ENCODE data around the gene MAPK1IP1L.
"Not testable (repeated sequence)": the region's sequence is repeated elsewhere in the genome, so short reads cannot be mapped to it uniquely, and the experiment has no call there.

Gene MAPK1IP1L

DNA sequence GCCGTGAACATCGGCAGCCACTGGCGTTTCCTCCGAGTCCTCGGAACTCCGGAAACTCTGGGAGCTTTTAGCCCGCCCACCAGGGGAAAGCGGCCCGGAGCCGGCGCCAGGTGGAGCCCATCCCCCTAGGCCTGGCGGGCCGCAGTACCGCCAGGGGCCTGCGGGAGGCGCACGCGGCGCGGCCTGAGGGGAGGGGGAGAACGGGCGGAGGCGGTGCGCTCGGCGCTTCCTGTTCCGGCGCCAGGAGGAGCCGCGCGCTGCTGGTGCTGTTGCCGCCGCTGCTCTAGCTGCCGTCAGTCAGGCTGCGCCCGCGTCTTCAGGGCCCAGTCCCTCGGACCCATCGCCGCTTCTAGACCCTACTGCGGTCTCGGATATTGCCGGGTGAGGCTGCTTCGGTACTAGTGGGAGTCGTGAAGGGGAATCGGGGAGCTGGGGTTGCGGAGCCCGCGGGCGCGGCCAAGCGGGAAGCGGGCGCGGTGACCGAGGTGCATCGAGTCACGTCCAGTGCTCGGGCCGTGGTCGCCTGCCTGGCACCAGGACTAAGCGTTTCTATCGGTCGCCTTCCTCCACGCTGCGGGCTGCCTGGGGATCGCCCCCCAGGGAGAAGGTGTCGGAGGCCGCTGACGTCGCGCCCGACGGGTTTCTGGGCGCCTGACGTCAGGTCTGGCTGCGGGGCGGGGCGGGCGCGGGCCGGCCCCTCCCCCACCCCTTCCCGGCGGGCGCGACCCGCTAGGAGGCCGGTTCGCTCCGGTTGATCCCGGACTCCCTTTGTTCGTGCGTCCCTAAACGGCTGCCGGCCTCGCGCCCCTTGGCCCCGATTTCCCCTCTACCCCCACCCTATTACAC, at the start of gene MAPK1IP1L:
TSS of gene MAPK1IP1L (plus strand) at position 225 of the 846 bp plus-strand sequence. CDS start 10,037 bp downstream, outside the sequence.
- DNase-seq (ENCODE audit: low spot score) = peak; percentile 92

DNA sequence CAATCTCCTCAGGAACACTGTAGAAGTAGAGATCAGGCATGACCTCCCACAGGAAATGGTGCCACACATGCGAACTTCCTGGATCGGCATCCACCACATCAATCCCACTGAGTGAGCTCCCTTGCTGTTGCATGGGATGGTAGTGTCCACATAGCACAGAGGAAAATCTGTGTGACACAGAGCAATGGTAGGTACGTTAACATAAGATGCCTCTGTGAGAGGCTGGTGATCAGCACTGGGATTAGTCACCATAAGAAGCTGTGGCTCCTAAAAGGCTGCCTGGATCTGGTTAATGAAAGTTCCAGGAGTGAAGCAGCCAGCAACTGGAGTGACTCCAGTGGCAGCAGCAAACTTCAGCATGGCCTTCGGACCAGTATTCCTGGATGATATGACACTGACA, 46.4 kb upstream of the MAPK1IP1L start:
- no peak for DNase-seq (ENCODE audit: low spot score)

DNA sequence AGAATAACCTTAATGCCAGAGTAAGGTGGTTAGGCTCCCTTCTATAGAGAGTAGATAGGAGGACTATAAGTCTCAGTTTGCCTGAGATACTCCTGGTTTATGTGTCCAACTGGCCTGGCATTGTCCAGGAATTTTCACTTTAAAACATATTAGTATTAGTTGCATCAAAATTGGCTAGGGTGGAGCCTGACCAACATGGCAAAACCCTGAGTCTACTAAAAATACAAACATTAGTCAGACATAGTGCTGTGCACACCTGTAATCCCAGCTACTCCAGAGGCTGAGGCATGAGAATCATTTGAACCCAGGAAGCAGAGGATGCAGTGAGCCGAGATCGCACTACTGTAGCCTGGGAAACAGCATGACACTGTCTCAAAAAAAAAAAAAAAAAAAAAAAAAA, 36.4 kb upstream of the MAPK1IP1L start:
- no peak for DNase-seq (ENCODE audit: low spot score)

- DNase-seq (ENCODE audit: low spot score) = no peak
Measured at GRCh38 chr14:55019968-55020554, 31.4 kb upstream of the MAPK1IP1L start.

- DNase-seq (ENCODE audit: low spot score) = not testable (repeated sequence)
Measured at GRCh38 chr14:55024365-55024764, 27.1 kb upstream of the MAPK1IP1L start.

- DNase-seq (ENCODE audit: low spot score) = no peak
Measured at GRCh38 chr14:55025948-55026347, 25.5 kb upstream of the MAPK1IP1L start.

DNA sequence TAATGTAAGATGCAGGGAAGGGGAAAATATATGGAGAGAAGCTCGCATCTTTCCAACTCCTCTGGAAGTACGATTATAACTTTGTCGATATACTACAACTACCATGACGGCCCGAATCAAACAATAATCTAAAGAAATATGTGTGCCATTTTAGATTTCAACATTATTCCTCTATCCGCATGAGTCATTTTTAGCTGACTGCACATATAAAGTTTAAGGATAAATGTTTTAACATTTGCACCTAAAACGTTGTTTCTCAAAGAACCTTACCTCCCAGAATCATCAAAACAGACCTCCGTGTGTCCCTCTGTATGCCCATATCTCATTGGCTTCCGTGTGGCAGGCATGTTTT, 25.0 kb upstream of the MAPK1IP1L start:
- DNase-seq (ENCODE audit: low spot score) = no peak

GRCh38 chr14:55026793-55027561, 24.5 kb upstream of the MAPK1IP1L start, which contains the start of the genes SOCS4 and WDHD1:
Gene SOCS4, plus strand, starts transcription at chr14:55027236. Its CDS starts 15,806 bp downstream, at chr14:55043042.
Gene WDHD1, minus strand, starts transcription at chr14:55027099. Its CDS starts 312 bp downstream, at chr14:55026787.
- peak; percentile 88 for DNase-seq (ENCODE audit: low spot score)

- no peak for DNase-seq (ENCODE audit: low spot score)
Measured at GRCh38 chr14:55028066-55028465, 23.4 kb upstream of the MAPK1IP1L start.

DNA sequence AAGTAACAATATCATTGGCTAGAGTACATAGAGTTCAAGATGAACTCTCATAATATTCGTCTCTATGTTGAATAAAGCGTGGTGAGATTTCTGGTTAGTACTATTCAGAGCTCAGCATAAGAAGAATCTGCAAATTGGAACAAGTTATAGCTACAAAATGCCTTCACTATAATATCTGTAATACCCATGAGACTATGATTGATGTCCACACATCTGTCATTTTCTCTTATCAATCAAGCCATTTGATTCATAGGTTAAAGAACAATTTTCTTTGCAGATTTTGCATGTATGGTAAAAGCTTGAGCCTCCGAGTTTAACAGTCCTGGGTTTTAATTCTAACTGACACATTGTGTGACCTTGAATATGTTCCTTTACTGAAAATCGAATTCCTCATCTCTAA, 23.0 kb upstream of the MAPK1IP1L start:
- DNase-seq (ENCODE audit: low spot score) = no peak

GRCh38 chr14:55031190-55031589, 20.3 kb upstream of the MAPK1IP1L start:
- no peak for DNase-seq (ENCODE audit: low spot score)

DNA sequence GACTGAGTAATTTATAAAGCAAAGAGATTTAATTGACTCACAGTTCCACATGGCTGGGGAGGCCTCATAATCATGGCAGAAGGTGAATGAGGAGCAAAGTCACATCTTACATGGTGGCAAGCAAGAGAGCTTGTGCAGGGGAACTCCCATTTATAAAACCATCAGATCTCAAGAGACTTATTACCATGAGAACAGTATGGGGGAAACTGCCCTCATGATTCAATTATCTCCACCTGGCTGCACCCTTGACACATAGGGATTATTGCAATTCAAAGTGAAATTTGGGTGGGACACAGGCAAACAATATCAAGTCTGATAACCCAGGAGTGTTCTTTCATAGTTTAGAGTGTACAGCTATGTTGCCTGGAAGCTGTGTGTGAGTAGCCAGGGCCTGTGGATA, 13.5 kb upstream of the MAPK1IP1L start:
- DNase-seq (ENCODE audit: low spot score) = not testable (repeated sequence)

GRCh38 chr14:55038708-55039107, 12.7 kb upstream of the MAPK1IP1L start:
- no peak for DNase-seq (ENCODE audit: low spot score)

DNA sequence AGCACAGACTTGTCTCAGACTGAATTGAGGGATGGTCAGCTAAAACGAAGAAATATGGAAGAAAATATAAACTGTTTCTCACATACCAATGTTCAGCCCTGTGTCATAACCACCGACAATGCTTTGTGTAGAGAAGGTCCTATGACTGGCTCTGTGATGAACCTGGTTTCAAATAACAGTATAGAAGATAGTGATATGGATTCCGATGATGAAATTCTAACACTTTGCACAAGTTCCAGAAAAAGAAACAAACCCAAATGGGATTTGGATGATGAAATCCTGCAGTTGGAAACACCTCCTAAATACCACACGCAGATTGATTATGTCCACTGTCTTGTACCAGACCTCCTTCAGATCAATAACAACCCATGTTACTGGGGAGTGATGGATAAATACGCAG, 7.9 kb upstream of the MAPK1IP1L start:
- DNase-seq (ENCODE audit: low spot score) = no peak

GRCh38 chr14:55045087-55045486, 6.4 kb upstream of the MAPK1IP1L start:
- no peak for DNase-seq (ENCODE audit: low spot score)

GRCh38 chr14:55047301-55048053, 4.0 kb upstream of the MAPK1IP1L start:
- no peak for DNase-seq (ENCODE audit: low spot score)

DNA sequence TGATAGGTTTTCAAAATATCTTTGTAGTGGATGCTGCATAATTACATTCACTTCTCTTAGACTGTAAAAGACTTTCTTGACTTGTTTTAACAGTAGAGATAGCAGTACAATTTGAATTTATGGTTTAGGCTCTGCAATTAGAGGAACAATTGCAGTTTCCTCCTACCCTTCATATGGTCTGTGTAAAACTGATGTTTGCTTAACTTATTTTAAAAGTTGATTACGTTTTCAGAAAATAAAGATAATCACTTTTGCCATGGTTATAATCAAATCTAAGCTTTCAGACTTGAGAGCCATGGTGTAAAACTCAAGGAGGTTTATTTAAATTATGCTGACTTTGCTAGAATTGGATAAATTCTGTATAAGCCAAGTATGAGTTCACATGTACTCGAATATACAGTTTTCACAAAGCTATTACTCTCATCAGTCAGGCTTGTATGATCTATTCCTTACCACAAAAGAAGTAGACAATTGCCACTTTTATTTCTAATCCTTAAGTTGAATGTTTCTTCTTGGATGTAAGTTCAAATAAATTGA, 2.5 kb upstream of the MAPK1IP1L start:
- DNase-seq (ENCODE audit: low spot score) = no peak

DNA sequence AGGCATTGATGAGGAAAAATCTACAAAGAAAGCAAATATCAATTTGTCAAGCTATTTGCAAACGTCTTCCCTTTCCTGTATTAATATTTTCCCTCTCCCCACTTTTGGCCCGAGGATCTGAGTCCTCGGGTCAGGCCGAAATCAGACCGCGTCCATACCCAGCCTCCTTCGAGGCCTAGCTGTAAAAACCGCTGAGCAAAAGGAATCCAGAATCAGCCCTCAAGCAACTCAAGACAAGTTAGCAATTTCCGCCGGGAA, 353 bp upstream of the MAPK1IP1L start:
- no peak for DNase-seq (ENCODE audit: low spot score)

GRCh38 chr14:55052269-55052930, 953 bp downstream of the MAPK1IP1L start:
- DNase-seq (ENCODE audit: low spot score) = peak; percentile 41

DNA sequence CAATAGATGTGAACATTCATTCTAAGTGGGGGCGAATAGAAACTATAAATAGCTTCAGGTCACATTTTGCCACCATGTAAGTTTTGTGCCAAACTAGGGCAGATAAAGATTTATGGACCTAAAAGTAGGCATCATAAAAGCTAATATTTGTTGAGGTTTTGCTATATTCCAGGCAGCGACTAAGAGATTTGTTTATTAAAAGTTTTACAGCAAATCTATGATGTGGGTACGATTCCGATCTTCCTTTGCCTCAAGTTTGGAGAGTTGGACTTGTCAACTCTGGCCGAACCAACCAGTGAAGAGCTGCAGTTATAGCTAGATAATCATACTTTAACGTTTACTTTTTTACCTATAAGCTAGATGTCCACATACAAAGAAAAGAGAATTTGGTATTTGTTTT, 1.6 kb downstream of the MAPK1IP1L start:
- no peak for DNase-seq (ENCODE audit: low spot score)

DNA sequence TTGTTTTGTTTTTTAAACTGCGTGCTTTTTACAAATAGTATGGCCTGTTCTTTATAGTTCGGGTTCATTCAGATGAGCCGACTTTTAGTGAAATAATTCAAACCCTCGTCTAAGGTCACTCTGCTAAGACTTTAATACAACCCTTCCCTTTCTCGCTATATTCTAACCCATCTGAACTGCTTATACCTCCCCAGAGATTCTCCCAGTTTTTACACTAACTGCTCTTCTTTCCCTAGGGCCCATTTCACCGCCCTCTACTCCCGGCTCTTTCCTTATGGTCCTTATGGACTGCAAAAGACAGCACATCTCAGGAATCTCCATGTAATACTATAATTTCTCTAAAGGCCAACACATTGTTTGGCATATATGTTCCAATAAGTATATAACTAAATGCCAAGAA, 2.1 kb downstream of the MAPK1IP1L start:
- DNase-seq (ENCODE audit: low spot score) = no peak

Measured in hepatic stellate cell (primary cell).